ENCODE measurements around the gene COA7. TPM values are rescaled to one million over a fixed set of nuclear protein-coding genes. Genes with fewer than 3 reads are reported as not detected.

The COA7 gene
- total and polyA plus RNA-seq, 10 donors, result 1.9 to 12.8 (median 7.8) TPM

DNA sequence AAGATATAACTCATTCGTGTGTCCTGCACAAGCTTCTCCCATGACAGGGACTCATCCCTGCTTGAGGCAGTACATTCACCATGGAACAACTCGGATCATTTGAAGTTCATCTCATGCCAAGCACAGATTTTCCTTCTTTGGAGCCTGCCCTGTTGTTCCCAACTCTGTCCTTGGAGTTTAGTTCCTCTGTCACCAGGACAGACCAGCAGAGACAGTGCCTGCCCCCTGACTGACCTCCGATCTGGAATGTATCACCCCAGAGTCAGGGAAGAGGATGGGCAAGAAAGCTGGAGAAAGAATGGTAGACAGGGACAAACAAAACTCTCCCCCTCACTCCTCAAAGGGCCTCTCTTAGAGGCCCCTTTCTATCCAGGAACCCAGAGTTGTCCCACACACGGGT lies 60.2 kb downstream of the COA7 start:
- no peak for DNase-seq
- 74 to 81% (median 77%) methylated on average over 4 of the region's 4 CpGs for WGBS, 5 donors
- Histone ChIP-seq H3K4me3 (peak overlapping the region in 2 of 8 donors; percentile 19 to 57), H3K27ac (peak overlapping the region; percentile 67 to 95 (median 92)), H3K27me3 (replicated peaks in 1 of 7) (peaks cover 0 to 18% (median 7%) of the 10 kb centered on the region in 7 donors), H3K36me3 (peaks cover 0 to 7% (median 0%) of the 10 kb centered on the region in 6 donors), H3K4me1 (peaks cover 18 to 93% (median 67%) of the 10 kb centered on the region in 6 donors), H3K9me3 (no peaks in the 10 kb centered on the region)
- intact Hi-C loops (cut with DNase I; ENCODE audit: low total_unique reads), result no loop called here
- TF ChIP-seq, protein P1, sequence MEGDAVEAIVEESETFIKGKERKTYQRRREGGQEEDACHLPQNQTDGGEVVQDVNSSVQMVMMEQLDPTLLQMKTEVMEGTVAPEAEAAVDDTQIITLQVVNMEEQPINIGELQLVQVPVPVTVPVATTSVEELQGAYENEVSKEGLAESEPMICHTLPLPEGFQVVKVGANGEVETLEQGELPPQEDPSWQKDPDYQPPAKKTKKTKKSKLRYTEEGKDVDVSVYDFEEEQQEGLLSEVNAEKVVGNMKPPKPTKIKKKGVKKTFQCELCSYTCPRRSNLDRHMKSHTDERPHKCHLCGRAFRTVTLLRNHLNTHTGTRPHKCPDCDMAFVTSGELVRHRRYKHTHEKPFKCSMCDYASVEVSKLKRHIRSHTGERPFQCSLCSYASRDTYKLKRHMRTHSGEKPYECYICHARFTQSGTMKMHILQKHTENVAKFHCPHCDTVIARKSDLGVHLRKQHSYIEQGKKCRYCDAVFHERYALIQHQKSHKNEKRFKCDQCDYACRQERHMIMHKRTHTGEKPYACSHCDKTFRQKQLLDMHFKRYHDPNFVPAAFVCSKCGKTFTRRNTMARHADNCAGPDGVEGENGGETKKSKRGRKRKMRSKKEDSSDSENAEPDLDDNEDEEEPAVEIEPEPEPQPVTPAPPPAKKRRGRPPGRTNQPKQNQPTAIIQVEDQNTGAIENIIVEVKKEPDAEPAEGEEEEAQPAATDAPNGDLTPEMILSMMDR (IDR thresholded peaks at IDR 0.05 in 8 of 11, conservative IDR thresholded peaks at IDR 0.05 in 3 of 11), result no peak
- TF ChIP-seq POLR2AphosphoS5 (IDR thresholded peaks at IDR 0.05) (no peak), POLR2A (IDR thresholded peaks at IDR 0.05) (no peak)

DNA sequence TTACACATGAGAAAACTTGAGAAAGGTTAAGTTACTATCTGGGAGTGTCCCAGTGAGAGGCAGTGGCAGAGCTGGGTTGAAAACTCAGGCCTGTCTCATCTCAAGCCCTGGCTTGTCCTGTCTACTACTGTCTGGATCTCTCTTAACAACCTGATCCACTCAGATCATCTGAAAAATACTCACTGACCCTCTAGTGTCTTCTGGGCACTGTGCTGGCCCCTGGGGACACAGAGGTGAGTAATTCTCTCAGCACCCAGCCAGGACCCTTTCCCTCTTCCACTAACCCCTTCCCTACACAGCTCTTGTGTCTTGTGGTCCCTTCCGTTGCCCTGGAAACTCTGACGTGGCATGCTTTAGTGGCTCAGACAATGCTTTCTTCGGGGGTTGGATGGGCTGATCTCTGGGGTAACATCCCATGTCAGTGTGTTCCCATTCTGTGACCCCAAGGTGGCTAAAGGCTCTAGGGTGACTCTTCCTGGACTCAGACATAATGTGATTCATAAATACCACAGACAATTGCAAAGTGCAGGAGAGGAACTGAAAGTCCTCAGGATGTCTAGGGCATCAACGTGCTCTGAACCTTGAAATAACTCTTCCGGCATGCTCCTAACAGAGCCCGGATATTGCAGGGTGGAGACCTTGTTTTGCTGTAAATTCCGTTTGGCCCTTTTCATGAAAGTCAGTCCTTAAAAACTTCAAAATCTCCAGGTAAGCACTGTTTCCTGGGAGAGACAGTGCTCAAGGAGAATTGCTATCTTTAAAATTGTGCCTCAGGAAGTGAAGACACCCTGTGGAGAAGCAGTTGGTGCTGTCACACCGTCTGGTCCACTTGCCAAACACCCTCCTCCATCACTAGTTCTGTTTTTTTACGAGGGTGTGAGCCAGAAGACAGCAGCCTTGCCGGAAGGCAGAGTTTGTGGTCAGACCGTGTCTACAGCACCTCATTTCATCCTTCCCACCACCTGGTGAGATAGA lies 61.1 kb downstream of the COA7 start:
- Histone ChIP-seq H3K36me3 (no peaks in the 10 kb centered on the region), H3K27me3 (replicated peaks in 1 of 7) (peaks cover 0 to 27% (median 10%) of the 10 kb centered on the region in 7 donors), H3K27ac (peak overlapping the region; percentile 67 to 95 (median 92)), H3K9me3 (no peaks in the 10 kb centered on the region), H3K4me3 (peak overlapping the region in 5 of 8 donors; percentile 2 to 57 (median 16)), H3K4me1 (peaks cover 23 to 96% (median 76%) of the 10 kb centered on the region in 6 donors)
- 14 to 27% (median 16%) methylated on average over 11 of the region's 11 CpGs for WGBS, 5 donors
- intact Hi-C loops (cut with DNase I; ENCODE audit: low total_unique reads), result no loop called here
- peak; percentile 89 for DNase-seq
- TF ChIP-seq, protein P1 (IDR thresholded peaks at IDR 0.05 in 8 of 11, conservative IDR thresholded peaks at IDR 0.05 in 3 of 11), result peak in 1 of 11 experiments; percentile 12
- peak in 1 of 3 donors; percentile 86 for TF ChIP-seq POLR2AphosphoS5 (IDR thresholded peaks at IDR 0.05)
- no peak for TF ChIP-seq POLR2A (IDR thresholded peaks at IDR 0.05)

DNA sequence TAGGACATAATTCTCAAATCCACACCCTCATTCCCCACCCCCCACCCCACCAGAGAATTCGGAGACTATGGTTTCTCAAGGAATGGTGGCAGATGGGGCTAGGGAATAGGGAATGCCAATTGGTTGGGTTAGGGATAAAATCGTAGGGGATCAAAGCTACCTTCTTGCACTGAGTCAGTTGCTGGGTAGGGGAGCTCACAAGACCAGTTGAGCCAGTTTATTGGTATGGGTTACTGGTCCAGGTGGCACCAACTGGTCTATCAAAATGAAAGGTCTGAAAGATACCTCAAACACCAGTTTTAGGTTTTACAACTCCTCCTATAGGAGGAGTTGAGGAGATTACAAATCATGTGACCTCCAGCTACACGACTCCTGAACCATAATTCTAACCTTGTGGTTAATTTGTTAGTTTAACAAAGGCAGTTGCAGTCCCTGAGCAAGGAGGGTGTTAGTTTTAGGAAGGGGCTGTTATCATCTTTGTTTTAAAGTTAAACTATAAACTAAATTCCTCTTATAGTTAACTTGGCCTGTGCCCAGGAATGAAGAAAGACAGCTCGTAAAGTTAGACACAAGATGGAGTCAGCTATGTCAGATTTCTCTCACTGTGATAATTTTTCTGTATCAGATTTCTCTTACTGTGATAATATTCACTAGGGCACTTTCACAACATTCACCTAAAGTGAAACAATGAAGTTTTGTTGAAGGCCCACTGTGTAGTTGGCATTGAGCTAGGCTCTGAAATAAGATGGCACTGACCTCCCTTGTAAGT lies 62.6 kb downstream of the COA7 start:
- WGBS, 5 donors, result 59 to 72% (median 63%) methylated on average over 4 of the region's 4 CpGs
- no peaks in the 10 kb centered on the region for H3K36me3 ChIP-seq
- no peaks in the 10 kb centered on the region for H3K9me3 ChIP-seq
- no peak for DNase-seq
- H3K4me1 ChIP-seq, result peaks cover 24 to 96% (median 85%) of the 10 kb centered on the region in 6 donors
- no peak for TF ChIP-seq POLR2A (IDR thresholded peaks at IDR 0.05)
- TF ChIP-seq, protein P1 (IDR thresholded peaks at IDR 0.05 in 8 of 11, conservative IDR thresholded peaks at IDR 0.05 in 3 of 11), result no peak
- TF ChIP-seq POLR2AphosphoS5 (IDR thresholded peaks at IDR 0.05), result no peak
- peak overlapping the region in 1 of 8 donors; percentile 9 for H3K4me3 ChIP-seq
- intact Hi-C loops (cut with DNase I; ENCODE audit: low total_unique reads), result no loop called here
- H3K27ac ChIP-seq, result peak overlapping the region in 7 of 8 donors; percentile 20 to 95 (median 93)
- peaks cover 0 to 29% (median 10%) of the 10 kb centered on the region in 7 donors for H3K27me3 ChIP-seq (replicated peaks in 1 of 7)

Small RNA genes lying within 50 kb of the gene (small RNA-seq; reads per million reads assigned to genes)
- gene RN7SL62P, result 0 reads per million in 4 donors

Other genes starting within 250 kb of the COA7 start
- gene TUT4, start 145.3 kb downstream of the COA7 start, total RNA-seq, result 100 to 1,000 TPM in 1 of 7 donors, 10 to 100 TPM in 6; 74.1 to 120 (median 84.6) TPM
- 10 to 100 TPM; 31.7 to 45.6 (median 35.8) TPM for gene TUT4, start 145.3 kb downstream of the COA7 start, polyA plus RNA-seq
- gene GPX7, start 96.0 kb downstream of the COA7 start, total RNA-seq, result 10 to 100 TPM in 4 of 7 donors, 1 to 10 TPM in 3; 6.4 to 24.7 (median 12.9) TPM
- gene GPX7, start 96.0 kb downstream of the COA7 start, polyA plus RNA-seq, result 10 to 100 TPM; 13.8 to 23.5 (median 17.9) TPM
- gene SHISAL2A, start 65.2 kb downstream of the COA7 start, total RNA-seq, result 10 to 100 TPM; 12.8 to 23.6 (median 17.9) TPM
- 10 to 100 TPM in 2 of 3 donors, 1 to 10 TPM in 1; 9.2 to 15.5 (median 14.4) TPM for gene SHISAL2A, start 65.2 kb downstream of the COA7 start, polyA plus RNA-seq
- 10 to 100 TPM; 18.2 to 35.5 (median 26.0) TPM for gene ZYG11B, start 28.1 kb upstream of the COA7 start, total RNA-seq
- gene ZYG11B, start 28.1 kb upstream of the COA7 start, polyA plus RNA-seq, result 1 to 10 TPM; 3.0 to 5.0 (median 3.4) TPM
- gene ZYG11A, start 144.4 kb upstream of the COA7 start, total RNA-seq, result under 1 TPM; 0.09 to 0.85 (median 0.27) TPM
- gene ZYG11A, start 144.4 kb upstream of the COA7 start, polyA plus RNA-seq, result under 1 TPM; 0.02 to 0.03 (median 0.03) TPM
- gene ECHDC2, start 223.4 kb upstream of the COA7 start, total RNA-seq, result 10 to 100 TPM; 49.1 to 99.4 (median 77.7) TPM
- 100 to 1,000 TPM in 1 of 3 donors, 10 to 100 TPM in 2; 33.3 to 104 (median 74.1) TPM for gene ECHDC2, start 223.4 kb upstream of the COA7 start, polyA plus RNA-seq
- 100 to 1,000 TPM in 1 of 7 donors, 10 to 100 TPM in 6; 69.4 to 101 (median 83.0) TPM for gene SCP2, start 228.9 kb upstream of the COA7 start, total RNA-seq
- 100 to 1,000 TPM in 2 of 3 donors, 10 to 100 TPM in 1; 83.6 to 105 (median 104) TPM for gene SCP2, start 228.9 kb upstream of the COA7 start, polyA plus RNA-seq